Body of pancreas (tissue), 4 donors: ENCODE data around the gene MYCBP2. TPM values are rescaled to one million over a fixed set of nuclear protein-coding genes. Genes with fewer than 3 reads are reported as not detected.

Experiments used
- ATAC-seq: fragments of 150-250 bp; one replicate; pipeline ENCODE4 v1.9.1; 2016
- DNase-seq, 4 donors: peaks; one replicate each; pipeline ENCODE4 v3.0.0-alpha.2; 2019
- H3K27ac ChIP-seq, 4 donors: fragments of 200-600 bp; sonication (generic); 1 replicate in 3 of 4; 2 replicates in 1 of 4; pipeline versions ENCODE4 v1.5.1 to v1.6.1; 2016 to 2019; ENCODE audit warnings: mild to moderate bottlenecking in 1 of 4, mixed read lengths in 1 of 4, moderate library complexity in 1 of 4
- H3K27me3 ChIP-seq, 2 donors: fragments of 200-600 bp; sonication (generic); one replicate each; pipeline ENCODE4 v1.6.0; 2016; ENCODE audit warnings: mild to moderate bottlenecking in 1 of 2
- H3K36me3 ChIP-seq, 2 donors: fragments of 200-600 bp; sonication (generic); replicated peaks in 1 of 2; 2 replicates each; pipeline ENCODE4 v1.5.1; 2016; ENCODE audit warnings: low read depth in 2 of 2; ENCODE audit not compliant: insufficient read depth in 1 of 2
- H3K4me1 ChIP-seq: fragments of 200-600 bp; sonication (generic); one replicate; pipeline ENCODE4 v1.6.0; 2016
- H3K4me3 ChIP-seq, 2 donors: fragments of 200-600 bp; sonication (generic); 1 replicate in 1 of 2; 2 replicates in 1 of 2; pipeline ENCODE4 v1.5.1; 2016 to 2019
- H3K9me3 ChIP-seq, 3 donors: fragments of 200-600 bp; sonication (generic); 1 replicate in 2 of 3; 2 replicates in 1 of 3; pipeline ENCODE4 v1.5.1; 2016
- POLR2A ChIP-seq, 3 donors: fragments of 450-650 bp; IDR thresholded peaks; one replicate each; pipeline ENCODE4 v1.6.1; 2016; ENCODE audit warnings: antibody characterized with exemption in 3 of 3, mild to moderate bottlenecking in 2 of 3
- WGBS, 2 donors: methylation state at CpG; one replicate each; pipeline ENCODE4 v1.1.5; 2017; 5-methylcytosine and 5-hydroxymethylcytosine counted together
- intact Hi-C: fragments of 100-400 bp; cut with DNase I; formaldehyde crosslinking; loops from one replicate; pipeline ENCODE4 v1.15.1; 2023
- total RNA-seq, 2 donors: library from RNA; depleted of rRNA; stranded (reverse); fragments of >200 nt; gene quantifications; one replicate each; pipeline ENCODE4 v1.1.0, GENCODE V29; 2016
- TF ChIP-seq, protein P1 (sequence below), 7 experiments: fragments of 450-650 bp in 4 of 7; fragments of 200-600 bp in 3 of 7; sonication (generic) in 3 of 7; IDR thresholded peaks; one replicate each; pipeline ENCODE4 v1.5.1; 2016 to 2019; ENCODE audit warnings: antibody characterized with exemption in 7 of 7

MYCBP2 gene
- total RNA-seq, 2 donors from 2014 or later, result 85.9 to 127 TPM

DNA sequence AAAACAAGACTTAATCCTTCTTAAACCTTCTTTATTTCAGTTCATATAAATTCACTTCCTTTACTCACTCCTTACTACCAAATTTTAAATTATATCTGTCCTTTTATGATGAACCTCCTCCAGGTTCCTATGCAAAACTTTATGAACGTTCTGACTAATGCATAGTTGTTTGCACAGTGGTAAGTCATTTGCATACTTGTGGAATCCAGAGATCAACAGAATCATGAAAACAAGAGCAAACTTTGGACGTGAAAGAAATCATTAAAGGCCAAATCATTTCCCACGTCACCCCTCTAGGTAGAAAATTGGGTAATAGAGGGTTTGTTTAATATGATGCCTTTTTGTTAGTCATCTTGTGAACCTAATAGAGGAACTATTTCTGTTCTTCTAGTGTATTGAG, 32.3 kb upstream of the MYCBP2 start:
- 56 to 64% methylated on average over 3 of the region's 3 CpGs for WGBS, 2 donors
- no peak for TF ChIP-seq POLR2A (IDR thresholded peaks at IDR 0.05)
- TF ChIP-seq, protein P1, sequence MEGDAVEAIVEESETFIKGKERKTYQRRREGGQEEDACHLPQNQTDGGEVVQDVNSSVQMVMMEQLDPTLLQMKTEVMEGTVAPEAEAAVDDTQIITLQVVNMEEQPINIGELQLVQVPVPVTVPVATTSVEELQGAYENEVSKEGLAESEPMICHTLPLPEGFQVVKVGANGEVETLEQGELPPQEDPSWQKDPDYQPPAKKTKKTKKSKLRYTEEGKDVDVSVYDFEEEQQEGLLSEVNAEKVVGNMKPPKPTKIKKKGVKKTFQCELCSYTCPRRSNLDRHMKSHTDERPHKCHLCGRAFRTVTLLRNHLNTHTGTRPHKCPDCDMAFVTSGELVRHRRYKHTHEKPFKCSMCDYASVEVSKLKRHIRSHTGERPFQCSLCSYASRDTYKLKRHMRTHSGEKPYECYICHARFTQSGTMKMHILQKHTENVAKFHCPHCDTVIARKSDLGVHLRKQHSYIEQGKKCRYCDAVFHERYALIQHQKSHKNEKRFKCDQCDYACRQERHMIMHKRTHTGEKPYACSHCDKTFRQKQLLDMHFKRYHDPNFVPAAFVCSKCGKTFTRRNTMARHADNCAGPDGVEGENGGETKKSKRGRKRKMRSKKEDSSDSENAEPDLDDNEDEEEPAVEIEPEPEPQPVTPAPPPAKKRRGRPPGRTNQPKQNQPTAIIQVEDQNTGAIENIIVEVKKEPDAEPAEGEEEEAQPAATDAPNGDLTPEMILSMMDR (IDR thresholded peaks at IDR 0.05), result no peak
- Histone ChIP-seq H3K27ac (no peak overlapping the region), H3K9me3 (no peaks in the 10 kb centered on the region), H3K36me3 (no peaks in the 10 kb centered on the region), H3K4me1 (no peaks in the 10 kb centered on the region), H3K27me3 (no peaks in the 10 kb centered on the region), H3K4me3 (no peak overlapping the region)
- DNase-seq (no peak), ATAC-seq (no peak)
- intact Hi-C loops, result no loop called here

- TF ChIP-seq, protein P1 (IDR thresholded peaks at IDR 0.05), result no peak
- TF ChIP-seq POLR2A (IDR thresholded peaks at IDR 0.05), result no peak
- Histone ChIP-seq H3K36me3 (no peaks in the 10 kb centered on the region), H3K27me3 (no peaks in the 10 kb centered on the region), H3K4me3 (no peak overlapping the region), H3K4me1 (no peaks in the 10 kb centered on the region), H3K27ac (no peak overlapping the region), H3K9me3 (no peaks in the 10 kb centered on the region)
- ATAC-seq (no peak), DNase-seq (no peak)
- intact Hi-C loops, result no loop called here
- 67 to 70% methylated on average over 1 of the region's 1 CpG for WGBS, 2 donors
Measured at GRCh38 chr13:77358001-77358400, 31.1 kb upstream of the MYCBP2 start.

- intact Hi-C loops, result no loop called here
- ATAC-seq, result no peak
- Histone ChIP-seq H3K27me3 (no peaks in the 10 kb centered on the region), H3K36me3 (no peaks in the 10 kb centered on the region), H3K9me3 (no peaks in the 10 kb centered on the region), H3K4me1 (no peaks in the 10 kb centered on the region), H3K4me3 (no peak overlapping the region), H3K27ac (no peak overlapping the region)
- DNase-seq, result no peak
- no peak for TF ChIP-seq POLR2A (IDR thresholded peaks at IDR 0.05)
- TF ChIP-seq, protein P1 (IDR thresholded peaks at IDR 0.05), result no peak
- WGBS, 2 donors, result 35 to 45% methylated on average over 2 of the region's 2 CpGs
Measured at GRCh38 chr13:77356155-77356554, 29.3 kb upstream of the MYCBP2 start.

DNA sequence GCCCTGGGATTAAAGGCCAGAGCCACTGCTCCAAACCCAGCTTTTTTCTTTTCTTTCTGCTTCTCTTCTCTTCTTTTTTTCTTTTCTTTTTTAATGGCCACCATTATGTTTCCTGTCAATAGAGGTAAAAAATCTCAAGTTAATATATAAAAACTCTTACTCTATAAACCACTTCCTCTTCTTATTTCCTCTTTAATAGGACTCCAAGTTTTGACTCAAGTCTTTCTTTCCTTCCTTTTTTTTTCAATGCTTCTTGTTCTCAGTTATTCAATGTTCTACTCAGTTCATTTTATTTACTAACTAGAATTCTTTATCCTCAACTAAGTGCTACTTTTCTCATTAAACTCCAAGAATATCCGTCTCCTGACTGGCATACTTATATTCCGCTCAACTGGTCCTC, 27.1 kb upstream of the MYCBP2 start:
- WGBS, 2 donors, result 47 to 91% methylated on average over 2 of the region's 2 CpGs
- no peaks in the 10 kb centered on the region for H3K27me3 ChIP-seq
- no peaks in the 10 kb centered on the region for H3K36me3 ChIP-seq
- no peak overlapping the region for H3K4me3 ChIP-seq
- H3K27ac ChIP-seq, result no peak overlapping the region
- intact Hi-C loops, result no loop called here
- H3K9me3 ChIP-seq, result no peaks in the 10 kb centered on the region
- TF ChIP-seq POLR2A (IDR thresholded peaks at IDR 0.05), result no peak
- TF ChIP-seq, protein P1 (IDR thresholded peaks at IDR 0.05), result no peak
- ATAC-seq (no peak), DNase-seq (no peak)
- H3K4me1 ChIP-seq, result no peaks in the 10 kb centered on the region

- H3K9me3 ChIP-seq, result no peaks in the 10 kb centered on the region
- H3K4me1 ChIP-seq, result no peaks in the 10 kb centered on the region
- H3K27me3 ChIP-seq, result no peaks in the 10 kb centered on the region
- intact Hi-C loops, result no loop called here
- no peak overlapping the region for H3K4me3 ChIP-seq
- WGBS, 2 donors, result 72 to 74% methylated on average over 3 of the region's 3 CpGs
- ATAC-seq (no peak), DNase-seq (peak in 1 of 4 donors; percentile 21)
- no peak overlapping the region for H3K27ac ChIP-seq
- no peaks in the 10 kb centered on the region for H3K36me3 ChIP-seq
- TF ChIP-seq, protein P1 (IDR thresholded peaks at IDR 0.05), result no peak
- no peak for TF ChIP-seq POLR2A (IDR thresholded peaks at IDR 0.05)
Measured at GRCh38 chr13:77351315-77351714, 24.4 kb upstream of the MYCBP2 start.
